HepG2 (cell line): ENCODE measurements around the gene P2RY2. TPM values are rescaled to one million over a fixed set of nuclear protein-coding genes. Genes with fewer than 3 reads are reported as not detected.

Experiments
- BCL3 ChIP-seq: sonication (generic); formaldehyde crosslinking; IDR thresholded peaks from 2 replicates; pipeline ENCODE4 v1.5.1; 2020; ENCODE audit warnings: mild to moderate bottlenecking, missing genetic modification reagents, moderate library complexity
- GTF2F1 ChIP-seq: fragments of 150-350 bp; IDR thresholded peaks from 2 replicates; pipeline ENCODE4 v1.6.1; 2014; ENCODE audit warnings: low read length
- GZF1 ChIP-seq: sonication (generic); formaldehyde crosslinking; IDR thresholded peaks from 2 replicates; pipeline ENCODE4 v1.5.1; 2020; ENCODE audit warnings: mild to moderate bottlenecking, missing genetic modification reagents
- HNF4A ChIP-seq: sonication (generic); formaldehyde crosslinking; IDR thresholded peaks from 2 replicates; pipeline ENCODE4 v1.4.0; 2020; ENCODE audit warnings: missing genetic modification reagents
- KAT7 ChIP-seq: IDR thresholded peaks from 2 replicates; pipeline ENCODE4 v1.6.1; 2018; ENCODE audit warnings: borderline replicate concordance, missing compliant biosample characterization
- NFYC ChIP-seq: IDR thresholded peaks from 2 replicates; pipeline ENCODE4 v1.6.1; 2016; ENCODE audit warnings: missing genetic modification reagents, missing compliant biosample characterization
- SKI ChIP-seq: fragments of 450-650 bp; IDR thresholded peaks from one replicate; pipeline ENCODE4 v1.6.1; 2018; ENCODE audit warnings: mild to moderate bottlenecking; ENCODE audit not compliant: partially characterized antibody
- TEAD2 ChIP-seq: sonication (generic); formaldehyde crosslinking; IDR thresholded peaks from 2 replicates; pipeline ENCODE4 v1.9.0; 2021; ENCODE audit warnings: missing genetic modification reagents
- TFAP4 ChIP-seq: sonication (generic); IDR thresholded peaks from 2 replicates; pipeline ENCODE4 v1.6.1; 2016; ENCODE audit warnings: low read depth, borderline replicate concordance
- ZFP41 ChIP-seq: sonication (generic); formaldehyde crosslinking; IDR thresholded peaks from 2 replicates; pipeline ENCODE4 v1.4.0; 2020; ENCODE audit warnings: mild to moderate bottlenecking, missing genetic modification reagents, borderline replicate concordance
- ZFP90 ChIP-seq: sonication (generic); formaldehyde crosslinking; IDR thresholded peaks from 2 replicates; pipeline ENCODE4 v1.8.0; 2022; ENCODE audit warnings: missing genetic modification reagents, mild to moderate bottlenecking, inconsistent platforms, borderline replicate concordance
- ZNF281 ChIP-seq: sonication (generic); formaldehyde crosslinking; IDR thresholded peaks from 2 replicates; pipeline ENCODE4 v1.4.0; 2020; ENCODE audit warnings: missing genetic modification reagents, borderline replicate concordance
- ZNF282 ChIP-seq: fragments of 450-650 bp; IDR thresholded peaks from 2 replicates; pipeline ENCODE4 v1.6.1; 2018; ENCODE audit not compliant: partially characterized antibody
- ZNF598 ChIP-seq: sonication (generic); formaldehyde crosslinking; IDR thresholded peaks from 2 replicates; pipeline ENCODE4 v1.5.1; 2020; ENCODE audit warnings: mild to moderate bottlenecking, missing genetic modification reagents, borderline replicate concordance
- polyA plus RNA-seq, 8 experiments: library from polyadenylated mRNA; depleted of rRNA in 3 of 8; stranded (reverse) in 7 of 8; unstranded in 1 of 8; fragments of >200 nt; fragmentation: Illumina TruSeq in 4 of 8; extraction: Trizol in 4 of 8; gene quantifications; 2 replicates each; pipeline versions ENCODE4 v1.2.1 to v1.2.3, GENCODE V29; 2011 to 2016; ENCODE audit warnings: low read depth in 4 of 8, missing spikeins in 1 of 8, mixed read lengths in 1 of 8; ENCODE audit not compliant: insufficient read depth in 1 of 8
- total RNA-seq, 5 experiments: library from RNA; depleted of rRNA; stranded (reverse); fragments of >200 nt; fragmentation: Illumina TruSeq; extraction: Trizol; gene quantifications; 2 replicates each; pipeline ENCODE4 v1.2.3, GENCODE V29; 2016; ENCODE audit warnings: low read depth in 1 of 5
- TF ChIP-seq, protein P1 (sequence below): sonication (generic); formaldehyde crosslinking; IDR thresholded peaks from 2 replicates; pipeline ENCODE4 v1.5.1; 2020; ENCODE audit warnings: mild to moderate bottlenecking, missing genetic modification reagents, moderate library complexity

The P2RY2 gene
- total and polyA plus RNA-seq, 2 of the 13 experiments (the other 11 are each of a cell fraction or from before 2014, with no cell fraction given): 0.95 to 3.1 TPM

GRCh38 chr11:73184953-73185671 lies 33.0 kb upstream of the P2RY2 start (continued):
- no peak for TF ChIP-seq BCL3
- TF ChIP-seq ZNF598 (CRISPR knock-in tag): no peak
- no peak for TF ChIP-seq ZFP90 (CRISPR knock-in tag)
- no peak for TF ChIP-seq TEAD2
- TF ChIP-seq NFYC (CRISPR knock-in tag): no peak
- TF ChIP-seq HNF4A: no peak
- no peak for TF ChIP-seq KAT7 (CRISPR knock-in tag)
- TF ChIP-seq ZFP41 (CRISPR knock-in tag): no peak
- TF ChIP-seq GTF2F1: no peak
- TF ChIP-seq GZF1 (CRISPR knock-in tag): no peak
- no peak for TF ChIP-seq ZNF282
- no peak; the same call in 1 of the 2 replicates for TF ChIP-seq TFAP4
- TF ChIP-seq, protein P1, sequence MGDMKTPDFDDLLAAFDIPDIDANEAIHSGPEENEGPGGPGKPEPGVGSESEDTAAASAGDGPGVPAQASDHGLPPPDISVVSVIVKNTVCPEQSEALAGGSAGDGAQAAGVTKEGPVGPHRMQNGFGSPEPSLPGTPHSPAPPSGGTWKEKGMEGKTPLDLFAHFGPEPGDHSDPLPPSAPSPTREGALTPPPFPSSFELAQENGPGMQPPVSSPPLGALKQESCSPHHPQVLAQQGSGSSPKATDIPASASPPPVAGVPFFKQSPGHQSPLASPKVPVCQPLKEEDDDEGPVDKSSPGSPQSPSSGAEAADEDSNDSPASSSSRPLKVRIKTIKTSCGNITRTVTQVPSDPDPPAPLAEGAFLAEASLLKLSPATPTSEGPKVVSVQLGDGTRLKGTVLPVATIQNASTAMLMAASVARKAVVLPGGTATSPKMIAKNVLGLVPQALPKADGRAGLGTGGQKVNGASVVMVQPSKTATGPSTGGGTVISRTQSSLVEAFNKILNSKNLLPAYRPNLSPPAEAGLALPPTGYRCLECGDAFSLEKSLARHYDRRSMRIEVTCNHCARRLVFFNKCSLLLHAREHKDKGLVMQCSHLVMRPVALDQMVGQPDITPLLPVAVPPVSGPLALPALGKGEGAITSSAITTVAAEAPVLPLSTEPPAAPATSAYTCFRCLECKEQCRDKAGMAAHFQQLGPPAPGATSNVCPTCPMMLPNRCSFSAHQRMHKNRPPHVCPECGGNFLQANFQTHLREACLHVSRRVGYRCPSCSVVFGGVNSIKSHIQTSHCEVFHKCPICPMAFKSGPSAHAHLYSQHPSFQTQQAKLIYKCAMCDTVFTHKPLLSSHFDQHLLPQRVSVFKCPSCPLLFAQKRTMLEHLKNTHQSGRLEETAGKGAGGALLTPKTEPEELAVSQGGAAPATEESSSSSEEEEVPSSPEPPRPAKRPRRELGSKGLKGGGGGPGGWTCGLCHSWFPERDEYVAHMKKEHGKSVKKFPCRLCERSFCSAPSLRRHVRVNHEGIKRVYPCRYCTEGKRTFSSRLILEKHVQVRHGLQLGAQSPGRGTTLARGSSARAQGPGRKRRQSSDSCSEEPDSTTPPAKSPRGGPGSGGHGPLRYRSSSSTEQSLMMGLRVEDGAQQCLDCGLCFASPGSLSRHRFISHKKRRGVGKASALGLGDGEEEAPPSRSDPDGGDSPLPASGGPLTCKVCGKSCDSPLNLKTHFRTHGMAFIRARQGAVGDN (CRISPR knock-in tag): peak; percentile 29
- no peak for TF ChIP-seq SKI
- no peak for TF ChIP-seq ZNF281
